ENCODE measurements around the gene MUSTN1.

The MUSTN1 gene

GRCh38 chr3:52834871-52835501, at the start of gene MUSTN1:
MUSTN1 (minus strand) TSS chr3:52835019; CDS start chr3:52834948, 71 bp downstream.
- no peak within 1 kb of the TSS for H3K4me3 ChIP-seq (ENCODE audit: low read length)
- TF ChIP-seq ZNF274 (IDR thresholded peaks at IDR 0.05; ENCODE audit: low read depth, low read length): no peak

- TF ChIP-seq ZNF274 (IDR thresholded peaks at IDR 0.05; ENCODE audit: low read depth, low read length): no peak
- H3K4me3 ChIP-seq (ENCODE audit: low read length): no peak overlapping the region
These were observed 47.6 kb upstream of the MUSTN1 start for GRCh38 chr3:52882377-52882776.

- no peak overlapping the region for H3K4me3 ChIP-seq (ENCODE audit: low read length)
- TF ChIP-seq ZNF274 (IDR thresholded peaks at IDR 0.05; ENCODE audit: low read depth, low read length): no peak
These were observed 47.1 kb upstream of the MUSTN1 start for GRCh38 chr3:52881871-52882270.

- H3K4me3 ChIP-seq (ENCODE audit: low read length): no peak overlapping the region
- no peak for TF ChIP-seq ZNF274 (IDR thresholded peaks at IDR 0.05; ENCODE audit: low read depth, low read length)
These were observed 45.7 kb upstream of the MUSTN1 start for GRCh38 chr3:52880474-52880873.

- TF ChIP-seq ZNF274 (IDR thresholded peaks at IDR 0.05; ENCODE audit: low read depth, low read length): no peak
- H3K4me3 ChIP-seq (ENCODE audit: low read length): no peak overlapping the region
These were observed 45.2 kb upstream of the MUSTN1 start for GRCh38 chr3:52880047-52880446.

- H3K4me3 ChIP-seq (ENCODE audit: low read length): no peak overlapping the region
- TF ChIP-seq ZNF274 (IDR thresholded peaks at IDR 0.05; ENCODE audit: low read depth, low read length): no peak
These were observed 44.8 kb upstream of the MUSTN1 start for GRCh38 chr3:52879581-52879980.

- TF ChIP-seq ZNF274 (IDR thresholded peaks at IDR 0.05; ENCODE audit: low read depth, low read length): no peak
These were observed 44.3 kb upstream of the MUSTN1 start for GRCh38 chr3:52879090-52879489.

GRCh38 chr3:52877085-52877484, 42.3 kb upstream of the MUSTN1 start:
- H3K4me3 ChIP-seq (ENCODE audit: low read length): no peak overlapping the region
- no peak for TF ChIP-seq ZNF274 (IDR thresholded peaks at IDR 0.05; ENCODE audit: low read depth, low read length)

More at GRCh38 chr3:52879090-52879489, 44.3 kb upstream of the MUSTN1 start:
- H3K4me3 ChIP-seq (ENCODE audit: low read length): no peak overlapping the region

- no peak overlapping the region; the same call in 1 of the 2 replicates for H3K4me3 ChIP-seq (ENCODE audit: low read length)
- no peak for TF ChIP-seq ZNF274 (IDR thresholded peaks at IDR 0.05; ENCODE audit: low read depth, low read length)
These were observed 40.2 kb upstream of the MUSTN1 start for GRCh38 chr3:52874864-52875587.

- TF ChIP-seq ZNF274 (IDR thresholded peaks at IDR 0.05; ENCODE audit: low read depth, low read length): no peak
- no peak overlapping the region; the same call in 1 of the 2 replicates for H3K4me3 ChIP-seq (ENCODE audit: low read length)
These were observed 39.4 kb upstream of the MUSTN1 start for GRCh38 chr3:52874160-52874701.

GRCh38 chr3:52873433-52874159, 38.8 kb upstream of the MUSTN1 start:
- no peak for TF ChIP-seq ZNF274 (IDR thresholded peaks at IDR 0.05; ENCODE audit: low read depth, low read length)

GRCh38 chr3:52872245-52872644, 37.4 kb upstream of the MUSTN1 start:
- no peak for TF ChIP-seq ZNF274 (IDR thresholded peaks at IDR 0.05; ENCODE audit: low read depth, low read length)
- H3K4me3 ChIP-seq (ENCODE audit: low read length): no peak overlapping the region

More at GRCh38 chr3:52873433-52874159, 38.8 kb upstream of the MUSTN1 start:
- no peak overlapping the region for H3K4me3 ChIP-seq (ENCODE audit: low read length)

GRCh38 chr3:52871761-52872160, 36.9 kb upstream of the MUSTN1 start:
- TF ChIP-seq ZNF274 (IDR thresholded peaks at IDR 0.05; ENCODE audit: low read depth, low read length): no peak
- H3K4me3 ChIP-seq (ENCODE audit: low read length): no peak overlapping the region

- TF ChIP-seq ZNF274 (IDR thresholded peaks at IDR 0.05; ENCODE audit: low read depth, low read length): no peak
These were observed 35.7 kb upstream of the MUSTN1 start for GRCh38 chr3:52870471-52870870.

More at GRCh38 chr3:52870471-52870870, 35.7 kb upstream of the MUSTN1 start:
- H3K4me3 ChIP-seq (ENCODE audit: low read length): no peak overlapping the region
